Fibroblast of skin of left quadriceps (primary cell): ENCODE results near the gene GBP5.
"Not testable (repeated sequence)": the region's sequence is repeated elsewhere in the genome, so short reads cannot be mapped to it uniquely, and the experiment has no call there.

Source experiments
- DNase-seq, 2 experiments: peaks; one replicate each; pipeline ENCODE4 v3.0.0-alpha.2; 2013; ENCODE audit warnings: low read depth in 2 of 2

The GBP5 gene

GRCh38 chr1:89280766-89281165 is 8.1 kb upstream of the GBP5 start:
- DNase-seq = no peak

GRCh38 chr1:89279011-89279466 is 6.4 kb upstream of the GBP5 start:
- no peak for DNase-seq

- no peak for DNase-seq
These were observed 5.1 kb upstream of the GBP5 start for GRCh38 chr1:89277725-89278124.

DNA sequence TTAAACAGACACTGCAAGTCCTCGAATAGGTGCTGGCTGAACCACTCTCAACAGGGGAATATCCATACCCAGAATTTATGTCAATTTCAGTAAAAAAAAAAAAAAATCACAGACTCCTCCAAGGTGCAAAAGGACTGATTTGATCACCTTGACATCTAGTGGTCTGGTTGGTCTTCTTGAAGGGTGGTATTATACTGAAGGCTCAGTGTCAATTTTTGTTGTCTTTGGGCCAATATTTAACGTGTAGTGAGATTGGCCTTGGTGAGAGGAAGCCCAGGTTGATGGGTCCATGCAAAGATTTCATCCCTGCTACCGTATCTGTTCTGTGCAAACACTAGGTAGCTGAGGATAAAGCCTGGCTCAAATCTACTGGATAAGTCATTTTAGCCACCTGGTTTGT is 4.0 kb upstream of the GBP5 start:
- DNase-seq = no peak

GRCh38 chr1:89274411-89274857 is 1.8 kb upstream of the GBP5 start:
- DNase-seq = peak; percentile 76 to 78

DNA sequence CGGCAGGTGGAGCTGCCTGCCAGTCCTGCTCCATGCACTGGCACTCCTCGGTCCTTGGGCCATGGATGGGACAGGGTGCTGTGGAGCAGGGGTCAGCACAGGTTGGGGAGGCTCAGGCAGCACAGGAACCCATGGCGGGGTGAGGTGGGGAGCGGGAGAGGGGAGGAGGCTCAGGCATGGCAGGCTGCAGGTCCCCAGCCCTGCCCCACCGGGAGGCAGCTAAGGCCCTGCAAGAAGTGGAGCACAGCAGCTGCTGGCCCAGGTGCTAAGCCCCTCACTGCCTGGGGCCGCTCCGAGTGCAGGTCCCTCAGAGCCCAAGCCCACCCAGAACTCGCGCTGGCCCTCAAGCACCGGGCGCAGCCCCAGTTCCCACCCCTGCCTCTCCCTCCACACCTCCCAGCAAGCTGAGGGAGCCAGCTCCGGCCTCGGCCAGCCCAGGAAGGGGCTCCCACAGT is 691 bp upstream of the GBP5 start:
- no peak for DNase-seq

DNA sequence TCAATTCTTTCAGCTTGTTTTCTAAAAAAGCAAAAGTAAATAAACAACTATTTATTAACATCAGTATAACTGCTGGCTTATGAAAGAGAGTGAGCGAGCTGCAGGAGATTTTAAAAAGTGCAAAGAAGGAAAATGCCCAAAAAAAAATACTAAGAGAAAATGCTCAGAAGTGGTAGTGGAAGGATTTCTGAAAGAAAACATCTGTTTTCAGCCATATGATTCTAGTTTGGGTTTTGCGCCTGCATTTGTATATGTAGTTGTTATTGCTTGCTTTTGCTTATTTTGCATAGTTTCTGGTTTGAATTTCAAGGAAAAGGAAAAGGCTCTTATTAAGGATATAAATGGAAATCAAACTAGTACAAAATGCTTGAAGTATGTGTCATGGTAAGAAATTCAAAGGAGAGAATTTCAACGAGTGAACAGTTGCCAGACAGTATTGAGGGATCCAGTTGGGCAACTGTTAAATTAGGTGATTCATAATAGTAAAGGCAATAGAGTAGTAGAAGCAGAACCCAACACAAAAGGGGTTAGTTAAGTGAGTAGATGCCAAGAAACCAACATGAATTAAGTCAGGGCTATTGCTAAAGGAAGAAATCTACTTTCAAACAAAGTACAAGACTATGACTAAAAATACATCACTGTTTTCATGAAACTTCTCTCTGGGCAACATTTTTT is 1.2 kb downstream of the GBP5 start:
- DNase-seq = peak; percentile 85

- DNase-seq = no peak
These were observed 2.2 kb downstream of the GBP5 start for GRCh38 chr1:89270423-89270822.

- DNase-seq = no peak
These were observed 3.4 kb downstream of the GBP5 start for GRCh38 chr1:89269277-89269676.

DNA sequence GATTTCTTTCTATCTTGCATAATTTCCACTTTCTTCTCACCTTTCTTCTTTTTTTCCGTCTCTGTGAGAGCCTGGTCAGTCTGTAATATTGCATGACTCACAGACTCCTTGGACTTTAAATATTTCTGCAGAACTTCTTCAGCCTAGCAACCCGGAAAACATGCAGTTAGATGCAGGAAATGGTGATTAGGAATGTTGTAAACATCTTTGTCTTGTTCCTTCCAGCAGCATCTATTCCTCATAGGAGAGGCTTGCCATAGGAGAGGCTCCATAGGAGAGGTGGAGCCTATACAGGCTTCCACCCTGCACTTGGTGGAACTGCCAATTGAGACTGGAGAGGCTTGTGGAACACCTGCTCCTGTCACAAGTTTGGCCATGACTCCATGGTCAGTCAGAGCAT is 10.0 kb downstream of the GBP5 start:
- peak in 1 of 2 experiments; percentile 36 for DNase-seq

- DNase-seq = no peak
These were observed 10.6 kb downstream of the GBP5 start for GRCh38 chr1:89261926-89262515.

GRCh38 chr1:89260566-89261255 is 11.9 kb downstream of the GBP5 start:
- DNase-seq = no peak

GRCh38 chr1:89260042-89260441 is 12.6 kb downstream of the GBP5 start:
- DNase-seq = no peak

DNA sequence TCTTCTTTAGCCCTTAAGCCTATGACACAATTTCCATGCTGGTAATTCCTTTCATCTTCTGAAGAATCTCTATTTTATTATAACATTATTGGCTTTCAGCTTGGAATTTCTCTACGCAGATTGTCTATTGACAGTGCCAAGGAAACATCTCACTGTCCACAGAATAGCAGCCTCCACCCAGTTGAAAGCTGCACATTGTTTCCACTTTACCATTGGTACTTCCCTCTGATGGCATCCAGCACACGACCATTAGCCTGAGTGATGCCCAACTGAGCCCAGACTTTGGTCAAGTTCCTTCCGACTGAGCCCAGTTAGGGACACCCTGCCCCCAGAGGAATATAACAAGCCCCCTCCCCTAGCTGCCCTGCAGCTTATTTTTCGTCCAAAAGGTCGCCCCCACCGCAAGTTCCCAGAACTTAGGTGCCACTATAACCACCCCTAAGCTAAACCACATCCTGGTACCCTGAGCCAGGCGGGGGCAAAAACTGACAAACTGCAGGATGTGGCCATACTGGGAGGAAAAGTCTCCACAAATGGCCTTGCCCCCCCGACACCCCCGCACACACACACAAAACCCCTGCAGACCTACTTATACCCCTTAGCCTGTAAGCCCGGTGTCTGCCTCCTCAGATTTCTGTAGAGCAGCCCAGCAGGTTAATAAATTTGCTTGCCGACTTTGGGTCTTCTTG is 13.2 kb downstream of the GBP5 start:
- DNase-seq = no peak

GRCh38 chr1:89257041-89257440 is 15.6 kb downstream of the GBP5 start:
- no peak for DNase-seq

DNA sequence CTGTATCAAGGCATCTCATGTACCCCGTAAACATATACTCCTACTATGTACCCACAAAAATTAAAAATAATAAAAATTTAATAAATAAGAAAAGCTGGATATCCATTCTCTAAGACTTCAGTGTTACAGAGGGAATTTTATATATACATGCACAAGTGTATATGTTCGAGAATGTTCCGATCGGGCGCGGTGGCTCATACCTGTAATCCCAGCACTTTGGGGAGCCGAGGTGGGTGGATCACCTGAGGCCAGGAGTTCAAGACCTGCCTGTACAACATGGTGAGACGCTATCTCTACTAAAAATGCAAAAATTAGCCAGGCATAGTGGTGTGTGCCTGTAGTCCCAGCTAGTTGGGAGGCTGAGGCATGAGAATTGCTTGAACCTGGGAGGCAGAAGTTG is 17.1 kb downstream of the GBP5 start:
- not testable (repeated sequence) for DNase-seq

- DNase-seq = no peak
These were observed 17.9 kb downstream of the GBP5 start for GRCh38 chr1:89254658-89255287.

DNA sequence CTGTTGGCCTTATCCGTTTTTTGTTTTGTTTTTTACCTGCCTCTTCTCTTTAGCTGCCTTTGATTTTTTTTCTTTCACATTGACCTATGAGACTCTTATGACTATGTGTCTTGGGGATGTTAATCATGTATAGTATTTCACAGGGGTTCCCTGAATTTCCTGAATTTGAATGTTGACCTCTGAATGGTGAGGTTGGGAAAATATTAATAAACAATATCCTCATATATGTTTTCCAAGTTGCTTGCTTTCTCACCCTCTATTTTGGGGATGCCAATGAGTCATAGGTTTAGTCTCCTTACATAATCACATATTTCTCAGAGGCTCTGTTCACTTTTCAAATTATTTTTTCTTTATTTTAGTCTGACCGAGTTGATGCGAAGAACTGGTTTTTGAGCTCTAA is 29.6 kb downstream of the GBP5 start:
- DNase-seq = no peak
